Measurements from ENCODE around the gene EPHA2. TPM values are rescaled to one million over a fixed set of nuclear protein-coding genes. Genes with fewer than 3 reads are reported as not detected.

The EPHA2 gene
- polyA plus RNA-seq, 3 donors = 11.9 to 18.4 (median 17.4) TPM

- no peak for DNase-seq (ENCODE audit: low read depth in 3 of 3, low spot score in 2 of 3)
Measured at GRCh38 chr1:16184557-16185303, 28.9 kb upstream of the EPHA2 start.

GRCh38 chr1:16183765-16184556, 28.1 kb upstream of the EPHA2 start:
- no peak for DNase-seq (ENCODE audit: low read depth in 3 of 3, low spot score in 2 of 3)

- no peak for DNase-seq (ENCODE audit: low read depth in 3 of 3, low spot score in 2 of 3)
Measured at GRCh38 chr1:16183179-16183578, 27.3 kb upstream of the EPHA2 start.

GRCh38 chr1:16181887-16182719, 26.2 kb upstream of the EPHA2 start:
- no peak for DNase-seq (ENCODE audit: low read depth in 3 of 3, low spot score in 2 of 3)

- DNase-seq (ENCODE audit: low read depth in 3 of 3, low spot score in 2 of 3) = no peak
Measured at GRCh38 chr1:16180291-16180824, 24.5 kb upstream of the EPHA2 start.

- DNase-seq (ENCODE audit: low read depth in 3 of 3, low spot score in 2 of 3) = no peak
Measured at GRCh38 chr1:16178596-16179497, 23.0 kb upstream of the EPHA2 start.

GRCh38 chr1:16177306-16177705, 21.4 kb upstream of the EPHA2 start:
- DNase-seq (ENCODE audit: low read depth in 3 of 3, low spot score in 2 of 3) = no peak

- no peak for DNase-seq (ENCODE audit: low read depth in 3 of 3, low spot score in 2 of 3)
Measured at GRCh38 chr1:16176653-16177052, 20.8 kb upstream of the EPHA2 start.

GRCh38 chr1:16175610-16176553, 20.0 kb upstream of the EPHA2 start:
- DNase-seq (ENCODE audit: low read depth in 3 of 3, low spot score in 2 of 3) = no peak

- no peak for DNase-seq (ENCODE audit: low read depth in 3 of 3, low spot score in 2 of 3)
Measured at GRCh38 chr1:16174886-16175598, 19.2 kb upstream of the EPHA2 start.

- DNase-seq (ENCODE audit: low read depth in 3 of 3, low spot score in 2 of 3) = no peak
Measured at GRCh38 chr1:16174261-16174868, 18.5 kb upstream of the EPHA2 start.

- DNase-seq (ENCODE audit: low read depth in 3 of 3, low spot score in 2 of 3) = no peak
Measured at GRCh38 chr1:16173447-16174260, 17.8 kb upstream of the EPHA2 start.

- DNase-seq (ENCODE audit: low read depth in 3 of 3, low spot score in 2 of 3) = no peak
Measured at GRCh38 chr1:16172964-16173446, 17.1 kb upstream of the EPHA2 start.

- DNase-seq (ENCODE audit: low read depth in 3 of 3, low spot score in 2 of 3) = no peak
Measured at GRCh38 chr1:16172218-16172830, 16.5 kb upstream of the EPHA2 start.

- no peak for DNase-seq (ENCODE audit: low read depth in 3 of 3, low spot score in 2 of 3)
Measured at GRCh38 chr1:16171314-16172151, 15.7 kb upstream of the EPHA2 start.
